Measurements from ENCODE around the gene PLEKHA6. TPM values are rescaled to one million over a fixed set of nuclear protein-coding genes. Genes with fewer than 3 reads are reported as not detected.

The PLEKHA6 gene
- total and polyA plus RNA-seq, 2 of the 8 experiments (the other 6 are each of a cell fraction or from before 2014, with no cell fraction given): 4.8 to 20.2 TPM

DNA sequence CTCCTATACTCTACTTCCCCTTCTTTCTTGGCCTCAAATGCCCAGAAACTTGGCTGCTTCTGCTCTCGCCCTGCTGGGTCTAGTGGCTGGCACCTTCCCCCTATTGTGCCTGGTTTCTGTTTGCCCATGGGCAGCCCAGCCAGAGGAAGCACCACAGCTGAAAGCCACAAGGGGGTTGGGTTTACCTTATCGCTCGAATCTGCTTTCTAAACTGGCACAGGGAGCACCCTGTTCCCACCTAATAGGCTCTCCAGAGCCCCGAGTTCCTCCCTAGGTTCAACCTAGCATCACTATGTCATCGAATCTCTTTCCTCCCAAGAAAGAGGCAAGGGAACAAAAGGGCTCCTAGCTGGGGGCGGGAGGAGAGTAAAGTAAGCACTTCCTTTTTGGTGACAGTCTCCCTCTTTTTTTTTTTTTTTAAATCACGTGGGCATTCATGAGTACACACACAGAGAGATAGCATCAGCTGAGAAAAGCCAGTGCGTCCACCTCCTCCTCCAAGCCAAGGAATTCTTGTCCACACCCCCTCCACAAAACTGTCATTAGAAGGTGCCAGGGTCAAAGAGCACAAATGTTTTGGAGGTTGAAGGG, 72.8 kb downstream of the PLEKHA6 start:
- no peak overlapping the region for H3K23ac ChIP-seq (ENCODE audit: insufficient read length)
- peak overlapping the region; percentile 25 to 55; a peak in 3 of 4 replicates for H3K4me2 ChIP-seq (ENCODE audit: insufficient read depth in 1 of 2, low read depth in 2 of 2, low read length in 2 of 2)
- H2BK20ac ChIP-seq (ENCODE audit: low read length): no peak overlapping the region
- FAIRE-seq: no peak
- peaks cover 8 to 22% (median 16%) of the 10 kb centered on the region in 4 experiments for H3K4me1 ChIP-seq (replicated peaks in 1 of 4; ENCODE audit: control insufficient read depth in 3 of 4, insufficient read depth in 4 of 4, low read length in 3 of 4)
- DNase-seq (ENCODE audit: low read depth in 1 of 2, low spot score in 2 of 2): no peak
- no peak overlapping the region for H2AK5ac ChIP-seq (ENCODE audit: low read depth, low read length)
- H2BK12ac ChIP-seq (ENCODE audit: low read depth, low read length): no peak overlapping the region
- H3K4ac ChIP-seq (replicated peaks; ENCODE audit: insufficient read length, low read depth, low read length): no peak overlapping the region
- no peaks in the 10 kb centered on the region for H3K79me1 ChIP-seq (ENCODE audit: low read depth, low read length)
- 66% methylated on average over 8 of the region's 8 CpGs; no CpG with 5 or more reads in 1 of the 2 experiments for WGBS, 2 experiments (ENCODE audit: extremely low coverage in 1 of 2, insufficient coverage in 1 of 2, insufficient read length in 1 of 2, insufficient replicate concordance in 2 of 2, low coverage in 1 of 2, low lambda C conversion rate in 2 of 2, missing lambda C conversion rate in 1 of 2)
- no peak overlapping the region for H2BK5ac ChIP-seq (ENCODE audit: low read depth, low read length)
- no peak overlapping the region for H3K9ac ChIP-seq (replicated peaks in 1 of 4; ENCODE audit: extremely low read depth in 1 of 4, low read depth in 3 of 4, low read length in 3 of 4)
- no peak overlapping the region for H2AFZ ChIP-seq (ENCODE audit: low read length)
- no peak overlapping the region for H3K56ac ChIP-seq (replicated peaks; ENCODE audit: insufficient read length, low read depth, low read length)
- no peak overlapping the region for H3K14ac ChIP-seq (ENCODE audit: insufficient read length)
- no peaks in the 10 kb centered on the region; the same call in 1 of the 2 replicates for H3K23me2 ChIP-seq (ENCODE audit: low read depth, low read length)
- POLR2A ChIA-PET (ENCODE audit: partially characterized antibody): interaction anchor here (0.5 to 1.0 kb wide), 2 partner anchors 16 to 101 kb away, joined by 3 read pairs; no protein-coding TSS in a partner anchor
- H3K79me2 ChIP-seq (ENCODE audit: control insufficient read depth in 1 of 2, insufficient read depth in 2 of 2, low read length in 2 of 2): no peaks in the 10 kb centered on the region
- TF ChIP-seq BRCA1 (IDR thresholded peaks at IDR 0.05; ENCODE audit: low read depth, low read length): no peak
- no peaks in the 10 kb centered on the region for H4K20me1 ChIP-seq (replicated peaks in 1 of 2; ENCODE audit: control insufficient read depth in 1 of 2, insufficient read depth in 2 of 2, low read length in 2 of 2)
- no peak overlapping the region for H4K5ac ChIP-seq (ENCODE audit: insufficient read length, low read depth, low read length)
- H2BK15ac ChIP-seq (ENCODE audit: low read length): no peak overlapping the region
- H3K4me3 ChIP-seq (ENCODE audit: extremely low read depth in 1 of 4, insufficient read depth in 2 of 4, low read depth in 3 of 4, low read length in 4 of 4): 0 out of 8 replicates have a peak overlapping the region, but pooled peaks of 1 of the 4 experiments have one; percentile 42
- H4K91ac ChIP-seq (replicated peaks; ENCODE audit: insufficient read length, low read length): no peak overlapping the region
- no peak overlapping the region for H3K27ac ChIP-seq (ENCODE audit: low read depth, low read length)
- H2BK120ac ChIP-seq (replicated peaks; ENCODE audit: low read depth, low read length): no peak overlapping the region
- CTCF ChIA-PET (ENCODE audit: partially characterized antibody): interaction anchor here (0.8 to 26.5 kb wide), 4 partner anchors 25 to 89 kb away, joined by 3 to 335 read pairs (median 6); partner anchors contain the start of gene PLEKHA6
- H3K27me3 ChIP-seq (replicated peaks in 1 of 4; ENCODE audit: control insufficient read depth in 3 of 4, extremely low read depth in 1 of 4, insufficient read depth in 3 of 4, low read length in 3 of 4): no peaks in the 10 kb centered on the region
- H4K8ac ChIP-seq (ENCODE audit: extremely low read depth, insufficient read depth, low read length): no peak overlapping the region
- no peaks in the 10 kb centered on the region for H3K36me3 ChIP-seq (ENCODE audit: control insufficient read depth in 2 of 4, insufficient read depth in 4 of 4, low read length in 3 of 4)
- no peak overlapping the region for H3K18ac ChIP-seq (ENCODE audit: extremely low read depth, low read length)
- no peaks in the 10 kb centered on the region for H3K9me3 ChIP-seq (ENCODE audit: insufficient read depth in 2 of 2, low read depth in 1 of 2, low read length in 1 of 2)
